GM18517 (cell line): ENCODE results near the gene TNS1.

Source experiments
- ATAC-seq: cut with Tn5 transposase; IDR thresholded peaks from one replicate; pipeline ENCODE4 v1.9.1; 2021; ENCODE audit warnings: mild to moderate bottlenecking, moderate library complexity; ENCODE audit not compliant: unreplicated experiment

Gene TNS1

DNA sequence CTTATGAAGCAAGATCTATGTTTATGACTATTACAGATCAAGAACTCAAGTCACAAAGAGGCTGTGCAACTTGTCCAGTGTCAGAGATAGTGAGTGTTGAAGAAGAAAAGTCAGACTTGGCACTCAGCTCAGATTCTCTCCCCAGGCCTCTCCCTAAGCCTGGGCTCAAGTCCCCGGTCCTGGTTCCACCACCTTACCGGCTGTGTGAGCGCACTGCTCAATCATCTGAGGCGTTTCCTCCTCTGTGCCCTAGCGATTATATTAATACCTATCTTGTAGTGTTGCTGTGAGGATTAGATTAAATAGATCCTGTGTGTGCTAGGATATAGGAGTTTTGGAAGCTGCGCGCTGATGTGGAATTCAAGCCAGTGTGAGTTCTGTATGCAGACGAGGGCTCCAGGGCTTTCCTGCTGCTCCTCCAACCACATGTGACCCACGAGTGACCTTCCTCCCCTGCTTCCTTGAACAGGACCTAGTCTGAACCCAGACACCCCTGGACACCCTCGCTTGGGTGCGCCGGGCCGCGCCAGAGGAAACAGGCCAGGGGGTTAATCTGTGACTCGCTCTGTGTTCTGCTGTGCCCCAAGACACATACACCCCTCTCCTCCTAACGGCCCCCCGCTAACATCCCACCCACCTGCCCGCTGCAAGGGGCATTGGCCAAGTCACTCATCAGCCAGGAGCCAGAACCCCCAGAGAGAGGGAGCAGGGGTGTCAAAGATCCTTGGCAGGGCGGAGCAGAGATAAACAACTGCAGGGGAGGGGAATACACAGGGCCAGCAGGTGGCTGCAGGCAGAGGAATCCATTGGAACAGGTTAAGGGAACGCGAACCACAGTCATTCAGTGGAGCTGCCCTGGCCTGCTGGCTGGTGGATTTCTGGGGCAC, 38.3 kb downstream of the TNS1 start:
- ATAC-seq: no peak

DNA sequence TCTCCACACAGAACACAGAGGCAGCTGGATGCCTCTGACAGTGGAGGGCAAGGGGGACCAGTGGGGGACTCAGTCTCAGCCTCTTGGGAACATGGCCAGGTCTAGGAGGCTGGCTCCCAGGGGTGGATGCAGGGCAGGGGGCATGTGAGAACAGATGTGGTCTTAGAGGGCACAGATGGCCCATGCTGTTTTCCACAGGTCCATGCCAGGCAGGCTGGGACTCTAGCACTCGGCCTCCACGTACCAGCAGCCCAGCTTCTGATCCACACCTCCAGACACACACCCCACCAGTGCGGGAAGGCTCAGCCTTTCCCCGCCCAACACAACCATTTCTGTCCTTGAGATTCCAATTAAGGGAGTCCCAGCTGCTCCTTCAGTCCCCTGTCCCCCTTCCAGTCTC, 42.4 kb downstream of the TNS1 start:
- no peak for ATAC-seq

DNA sequence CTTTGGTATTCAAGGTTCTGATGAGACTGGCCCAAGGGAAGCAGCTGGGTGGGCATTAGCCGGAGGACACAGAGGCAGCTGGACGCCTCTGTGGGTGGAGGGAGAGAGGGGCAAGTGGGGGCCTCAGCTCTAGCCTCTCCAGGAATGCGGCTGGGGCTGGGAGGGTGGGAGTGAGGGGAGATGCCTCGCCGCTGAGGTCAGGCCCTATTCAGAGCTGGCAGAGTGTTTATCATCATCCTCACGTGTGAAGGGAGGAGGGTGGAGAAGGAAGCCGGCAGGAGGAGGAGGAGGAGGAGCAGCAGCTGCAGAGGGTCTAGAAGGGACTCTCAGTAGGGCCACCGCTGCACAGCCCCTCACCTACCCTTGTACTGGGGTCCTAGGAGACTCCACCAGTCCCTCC, 43.1 kb downstream of the TNS1 start:
- ATAC-seq: no peak

DNA sequence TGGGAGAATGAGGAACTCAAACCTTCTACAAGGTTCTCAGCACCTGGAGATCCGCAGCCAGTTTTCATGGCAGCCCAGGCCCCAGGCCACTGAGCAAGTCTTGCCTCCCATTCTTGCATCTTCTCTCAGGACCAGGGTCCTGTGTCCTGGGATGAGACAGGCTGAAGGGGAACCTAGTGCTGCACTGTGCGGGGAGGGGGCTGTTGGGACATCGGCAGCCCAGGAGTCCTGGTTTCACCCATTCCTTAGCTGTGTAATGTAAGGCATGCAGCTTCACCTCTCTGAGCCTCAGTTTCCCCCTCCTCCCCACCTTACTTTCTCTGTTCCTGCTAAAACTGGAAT, 43.9 kb downstream of the TNS1 start:
- ATAC-seq: no peak

DNA sequence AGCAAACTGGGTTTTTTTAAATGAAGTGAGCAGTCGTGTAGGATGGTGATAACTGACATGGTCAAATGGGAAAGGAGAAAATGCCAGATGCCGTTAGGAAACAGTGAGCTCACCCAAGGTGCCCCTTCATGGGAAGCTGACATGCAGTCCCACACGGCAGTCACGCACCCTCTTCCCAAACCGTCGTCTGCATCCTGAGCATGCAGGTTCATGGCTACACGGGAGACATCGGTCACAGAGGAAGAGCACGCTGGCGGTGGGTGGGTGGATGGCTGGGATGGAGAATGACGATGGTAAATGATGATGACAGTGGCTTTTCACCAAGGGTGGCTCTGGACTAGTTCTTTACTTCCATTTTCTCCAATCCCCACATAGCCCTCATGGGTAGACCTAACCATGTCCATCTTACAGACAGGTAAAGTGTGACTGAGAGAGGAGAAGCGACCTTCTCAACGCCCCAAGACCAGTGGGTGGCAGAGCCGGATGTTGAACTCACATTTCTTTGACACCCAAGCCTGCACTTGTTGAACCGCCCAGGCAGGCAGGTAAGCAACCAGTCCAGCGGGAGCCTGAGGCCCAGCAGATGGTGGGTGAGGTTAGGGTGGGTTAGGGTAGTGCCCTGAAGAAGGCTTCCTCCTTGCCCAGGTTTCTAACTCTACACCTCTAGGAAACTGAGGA, 44.5 kb downstream of the TNS1 start:
- ATAC-seq: no peak

DNA sequence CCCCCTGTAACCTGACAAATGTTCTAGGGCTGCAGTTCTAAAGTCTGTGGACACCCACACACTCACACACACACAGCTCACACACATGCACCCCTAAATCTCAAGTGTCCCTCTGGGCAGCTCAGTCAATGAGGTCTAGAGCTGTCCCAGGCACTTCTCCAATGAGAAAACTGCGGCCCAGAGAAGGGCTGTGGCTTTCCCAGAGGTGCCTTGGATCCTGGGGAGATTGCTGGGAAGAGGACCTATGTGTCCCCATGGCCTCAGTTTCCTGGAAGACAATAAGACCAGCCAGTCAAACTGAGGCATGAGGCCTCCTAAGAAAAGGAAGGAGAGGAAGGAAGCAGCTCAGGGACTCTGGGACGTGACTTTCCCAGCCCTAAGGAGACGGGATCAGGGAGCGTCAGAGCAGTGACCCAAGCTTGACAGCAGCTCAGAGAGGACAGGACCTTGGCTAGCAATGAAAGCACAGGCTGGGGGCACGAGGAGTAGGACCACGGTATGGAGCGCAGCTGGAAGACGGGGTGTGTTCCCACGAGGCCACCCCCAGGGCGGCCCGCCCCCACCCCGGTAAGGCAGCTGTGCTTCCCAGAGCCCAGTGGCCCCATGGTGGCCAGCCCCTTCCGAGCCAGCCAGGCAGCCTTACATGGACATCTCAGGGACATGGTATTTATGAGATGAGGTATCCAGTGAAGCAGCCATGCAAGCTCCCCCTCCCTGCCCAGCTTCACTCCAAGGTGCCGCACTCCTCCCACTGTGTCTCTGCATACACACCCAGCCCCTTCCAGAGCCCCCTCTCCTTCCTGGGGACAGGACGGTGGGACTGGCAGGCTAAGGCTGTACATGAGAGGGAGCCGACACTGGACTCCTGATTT, 46.0 kb downstream of the TNS1 start:
- ATAC-seq: no peak

DNA sequence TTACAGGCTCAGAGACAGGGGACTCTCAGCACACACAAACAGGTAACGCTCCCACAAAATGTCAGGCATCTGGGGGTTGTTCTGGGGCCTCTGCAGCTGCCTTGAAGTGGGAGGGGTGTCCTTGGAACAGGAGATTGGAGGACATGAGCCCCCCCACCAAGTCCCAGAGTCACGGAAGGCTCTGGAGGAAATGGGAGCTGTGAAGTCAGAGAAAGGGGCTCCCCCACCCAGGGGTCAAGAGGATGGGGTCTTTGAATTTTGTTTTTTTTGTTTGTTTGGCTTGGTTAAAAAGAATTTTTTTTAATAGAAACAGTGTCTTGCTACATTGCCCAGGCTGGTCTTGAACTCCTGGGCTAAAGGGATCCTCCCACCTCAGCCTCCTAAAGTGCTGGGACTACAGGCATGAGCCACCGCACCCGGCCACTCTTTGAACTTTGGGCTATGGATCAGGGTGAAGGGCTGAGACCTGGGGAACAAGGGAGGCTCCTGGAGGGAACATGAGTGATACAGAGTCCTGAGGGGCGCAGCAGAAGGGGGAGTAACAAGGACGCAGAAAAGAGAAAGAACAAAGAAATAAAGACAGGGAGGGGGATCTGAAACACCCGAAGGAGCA, 46.8 kb downstream of the TNS1 start:
- ATAC-seq: no peak

DNA sequence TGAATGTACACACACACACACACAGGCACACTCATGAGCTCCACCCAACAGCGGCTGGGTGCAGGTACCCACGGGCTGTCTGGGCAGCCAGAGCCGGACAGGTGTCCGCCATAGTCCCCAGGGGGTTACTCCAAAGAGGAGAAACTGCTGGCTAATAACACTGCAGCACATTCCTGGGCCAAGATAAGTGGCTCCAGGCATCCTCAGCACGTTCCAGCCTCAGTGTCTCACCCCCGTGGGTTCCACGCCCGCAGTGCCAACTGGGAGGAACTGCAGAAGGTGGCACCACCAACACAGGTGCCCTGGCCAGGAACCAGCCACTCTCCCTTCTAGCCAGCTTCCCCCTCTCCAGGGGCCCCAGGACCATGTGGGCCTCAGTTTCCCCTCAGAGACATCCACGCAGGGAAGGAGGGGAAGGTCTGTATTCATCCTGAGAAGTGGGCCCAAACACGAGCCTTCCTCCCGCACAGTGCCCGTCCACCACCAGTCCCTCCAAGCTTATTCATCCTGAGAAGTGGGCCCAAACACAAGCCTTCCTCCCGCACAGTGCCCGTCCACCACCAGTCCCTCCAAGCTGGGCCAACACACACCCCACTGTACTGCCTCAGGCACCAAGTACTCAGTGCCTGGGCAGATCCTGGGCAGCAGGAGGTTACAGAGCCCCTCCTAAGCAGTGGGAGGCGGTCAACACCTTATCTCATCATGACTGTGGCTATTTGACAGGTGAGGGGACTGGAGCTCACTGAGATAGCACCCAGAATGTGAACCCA, 47.6 kb downstream of the TNS1 start:
- no peak for ATAC-seq

DNA sequence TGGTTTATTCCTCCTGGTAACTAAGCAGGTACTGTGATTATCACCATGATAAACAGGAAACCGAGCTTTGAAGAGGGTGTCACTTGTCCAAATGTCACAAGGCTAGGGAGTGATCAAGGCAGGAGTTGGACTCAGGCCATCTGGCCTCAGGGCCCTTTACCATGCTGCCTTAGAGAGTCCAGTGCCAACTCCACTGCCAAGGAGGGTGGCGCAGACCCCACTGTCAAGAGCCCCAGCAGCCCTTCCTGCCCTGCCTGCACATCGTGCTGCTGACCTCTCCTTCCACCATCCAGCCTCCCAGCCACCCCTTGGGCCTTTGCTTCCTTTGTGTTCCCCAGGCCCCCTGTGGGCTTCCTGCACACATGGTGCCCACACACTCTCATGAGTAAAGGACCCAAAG, 48.3 kb downstream of the TNS1 start:
- no peak for ATAC-seq

DNA sequence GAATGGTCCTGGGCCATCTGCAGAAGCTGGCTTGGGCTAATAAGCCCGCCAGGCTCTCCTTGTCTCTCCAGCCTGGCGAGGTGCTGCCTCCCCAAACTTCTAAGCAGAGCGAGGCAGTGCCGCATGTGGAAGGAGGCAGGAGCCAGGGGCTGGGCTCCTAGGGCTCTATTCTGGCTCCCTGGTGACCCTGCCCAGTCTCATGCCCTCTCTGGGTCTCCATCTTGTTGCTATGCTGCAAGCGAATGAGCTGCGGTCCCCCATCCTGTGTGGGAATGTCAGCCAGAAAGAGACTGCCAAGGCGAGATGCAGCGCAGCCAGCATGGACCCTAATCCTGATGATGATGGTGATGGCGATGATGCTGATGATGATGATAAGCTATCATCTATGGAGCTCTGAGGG, 48.7 kb downstream of the TNS1 start:
- ATAC-seq: no peak

DNA sequence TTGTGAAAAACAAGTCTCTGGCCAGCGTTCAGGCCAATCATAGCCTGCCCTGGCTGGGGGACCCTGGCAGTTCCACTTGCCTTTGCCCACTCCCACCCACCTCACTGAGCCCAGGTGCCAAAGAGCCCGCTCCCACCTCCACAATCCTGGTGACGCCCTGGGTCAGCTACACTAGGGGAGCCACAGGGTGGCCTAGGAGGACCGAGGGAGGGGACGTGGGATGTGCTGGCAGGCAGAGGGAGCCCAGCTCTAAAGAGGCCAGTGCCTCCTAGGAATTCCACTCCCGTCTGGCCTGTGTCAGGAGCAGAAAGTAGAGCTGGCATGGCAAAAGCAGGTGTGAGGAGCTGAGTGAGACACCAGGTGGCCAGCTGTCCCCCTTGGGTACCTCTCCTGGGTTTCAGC, 49.3 kb downstream of the TNS1 start:
- no peak for ATAC-seq

DNA sequence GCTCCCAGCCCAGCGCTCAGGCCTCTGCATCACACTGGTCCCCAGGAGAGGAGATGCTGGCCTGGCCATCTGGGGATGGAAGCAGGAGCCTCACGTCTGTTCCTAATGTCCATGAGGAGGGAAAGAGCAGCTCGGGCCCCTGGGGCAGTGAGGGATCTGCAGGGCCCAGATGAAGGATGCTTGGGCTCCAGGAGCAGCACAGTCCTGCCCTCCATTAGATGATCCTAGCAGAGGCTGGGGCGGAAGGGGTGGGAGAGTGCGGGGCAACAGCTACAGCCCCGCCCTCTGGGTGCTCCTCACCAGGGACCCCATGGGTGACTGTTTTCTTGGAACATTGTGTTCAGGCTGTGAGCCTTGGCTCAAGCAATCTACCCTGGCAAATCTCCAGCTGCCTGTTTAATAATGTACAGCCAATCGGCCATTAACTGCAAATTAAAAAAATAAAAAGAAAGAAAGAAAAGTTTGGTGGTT, 49.7 kb downstream of the TNS1 start:
- no peak for ATAC-seq

DNA sequence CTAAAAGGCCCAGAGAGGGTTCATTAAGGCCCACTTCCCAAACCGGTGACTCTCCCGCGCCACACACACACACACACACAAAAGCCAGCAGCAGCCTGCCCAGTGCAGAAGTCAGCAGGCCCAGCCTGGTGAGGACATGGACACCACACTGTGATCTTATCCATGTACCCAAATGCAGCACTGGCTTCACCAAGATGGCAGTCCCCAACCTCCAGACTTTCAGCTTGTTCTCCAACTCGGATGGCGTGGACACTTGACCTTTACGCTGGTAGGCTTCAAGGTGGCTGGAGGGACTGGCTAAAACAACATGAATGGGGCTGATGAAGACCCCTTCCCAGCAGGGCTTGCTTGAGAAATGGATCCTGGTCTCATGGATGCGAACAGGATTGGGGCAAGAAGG, 50.4 kb downstream of the TNS1 start:
- ATAC-seq: no peak

DNA sequence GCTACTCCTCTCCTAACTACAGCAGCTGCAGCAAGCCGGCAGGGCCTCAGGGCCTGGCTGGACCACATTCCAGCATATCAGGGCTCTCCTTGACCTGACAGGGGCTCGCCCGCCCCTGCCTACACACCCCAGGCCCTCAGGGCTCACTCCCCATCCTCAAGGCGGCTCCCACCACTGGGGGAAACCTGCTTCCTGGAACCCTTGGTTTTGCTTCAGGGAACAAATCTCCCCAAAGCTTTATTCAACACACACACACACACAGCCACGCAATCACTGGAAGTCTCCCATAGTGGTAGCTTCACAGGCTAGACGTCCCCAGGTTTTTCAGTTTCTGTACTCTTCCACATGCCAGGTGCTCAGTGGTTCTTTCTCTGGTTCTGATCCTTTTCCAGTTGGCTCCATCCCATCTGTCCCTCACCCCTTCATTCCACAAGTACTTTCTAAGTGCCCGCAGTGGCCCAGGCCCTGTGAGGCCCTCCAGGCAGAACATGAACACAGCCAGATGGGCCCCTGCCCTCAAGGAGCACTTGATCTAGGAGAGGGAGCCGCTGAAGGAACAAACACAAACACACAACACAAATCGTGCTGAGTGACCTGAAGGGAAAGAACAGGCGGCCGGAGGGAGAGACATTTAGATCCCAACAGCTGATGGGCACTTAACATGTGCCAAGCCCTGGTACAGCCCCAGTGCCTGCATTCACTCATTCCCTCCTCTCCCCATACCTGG, 51.1 kb downstream of the TNS1 start:
- no peak for ATAC-seq

DNA sequence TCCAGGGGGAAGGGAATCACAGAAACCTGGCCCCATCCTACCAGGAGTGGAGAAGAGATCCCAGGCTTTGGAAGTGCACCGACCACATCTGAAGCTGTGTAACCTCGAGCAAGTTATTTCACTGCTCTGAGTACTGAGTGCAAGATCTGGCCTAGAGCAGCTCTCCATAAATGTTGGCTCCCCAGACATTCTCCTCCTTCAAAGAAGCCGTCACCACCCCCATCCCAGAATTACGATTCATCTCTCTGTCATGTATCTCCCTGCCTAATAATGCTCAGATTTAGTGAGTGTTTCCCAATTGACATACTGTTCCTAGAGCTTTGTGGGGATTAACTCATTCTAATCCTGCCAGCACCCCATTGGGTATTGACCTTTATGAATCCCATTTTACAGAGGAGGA, 51.7 kb downstream of the TNS1 start:
- no peak for ATAC-seq

DNA sequence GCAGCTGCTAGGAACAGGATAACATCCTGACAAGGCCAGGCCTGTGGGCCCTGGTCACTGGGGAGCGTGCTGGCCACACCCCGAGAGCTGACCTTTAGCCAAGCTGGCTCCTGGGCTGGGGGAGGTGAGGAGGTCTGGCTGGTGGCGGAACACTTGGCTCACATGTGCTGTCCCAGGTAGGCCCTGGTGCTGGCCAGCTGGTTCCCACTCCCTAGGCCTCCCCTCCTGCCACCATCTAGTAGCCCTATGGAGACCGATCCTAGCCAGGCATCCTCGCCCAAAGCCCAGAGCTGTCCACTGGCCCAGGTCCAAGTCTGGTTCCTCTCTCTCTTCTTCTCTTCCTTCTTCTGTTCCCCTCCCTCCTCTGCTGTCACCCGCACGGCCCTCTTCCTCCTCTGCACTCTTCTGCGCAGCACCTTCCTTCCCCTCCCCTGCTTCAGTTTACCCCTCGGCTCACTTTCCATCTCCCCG, 52.4 kb downstream of the TNS1 start:
- ATAC-seq: no peak

DNA sequence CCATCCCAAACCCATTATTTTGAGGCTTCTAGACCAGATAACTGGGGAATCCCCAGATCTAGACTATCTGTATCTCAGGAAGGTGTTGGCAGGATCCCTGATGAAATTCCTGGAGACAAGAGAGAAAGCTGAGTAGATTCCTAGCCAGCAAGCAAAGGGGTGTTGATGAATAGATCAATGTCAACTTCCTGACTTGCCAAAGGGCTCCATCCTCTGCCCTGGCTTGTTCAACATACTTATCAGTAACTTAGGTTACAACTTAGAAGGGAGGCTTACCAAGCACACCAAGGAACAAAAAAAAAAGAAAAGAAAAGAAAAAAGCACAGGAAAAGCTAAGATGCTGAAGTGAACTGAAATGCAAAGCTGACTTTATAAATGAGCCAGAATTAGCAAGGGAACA, 53.3 kb downstream of the TNS1 start:
- ATAC-seq: no peak

DNA sequence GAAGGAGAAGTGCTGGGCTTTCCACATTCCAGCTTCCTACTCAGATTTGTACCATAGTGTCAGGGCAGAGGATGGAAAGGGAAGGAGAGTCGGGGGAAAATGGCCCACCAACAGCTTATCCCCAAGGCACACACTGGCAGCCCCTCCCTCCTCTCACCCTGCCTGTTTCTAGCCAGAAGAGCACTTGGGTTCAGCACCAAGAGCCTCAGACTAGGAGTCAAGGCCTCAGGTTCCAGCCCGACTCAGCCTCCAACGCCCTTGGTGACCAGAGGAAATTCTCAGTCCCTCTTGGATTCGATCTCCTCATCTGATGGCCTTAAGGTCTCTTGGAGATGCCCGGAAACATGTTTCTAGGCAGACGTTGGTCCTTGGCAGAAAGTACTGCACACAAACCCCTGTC, 53.9 kb downstream of the TNS1 start:
- no peak for ATAC-seq

DNA sequence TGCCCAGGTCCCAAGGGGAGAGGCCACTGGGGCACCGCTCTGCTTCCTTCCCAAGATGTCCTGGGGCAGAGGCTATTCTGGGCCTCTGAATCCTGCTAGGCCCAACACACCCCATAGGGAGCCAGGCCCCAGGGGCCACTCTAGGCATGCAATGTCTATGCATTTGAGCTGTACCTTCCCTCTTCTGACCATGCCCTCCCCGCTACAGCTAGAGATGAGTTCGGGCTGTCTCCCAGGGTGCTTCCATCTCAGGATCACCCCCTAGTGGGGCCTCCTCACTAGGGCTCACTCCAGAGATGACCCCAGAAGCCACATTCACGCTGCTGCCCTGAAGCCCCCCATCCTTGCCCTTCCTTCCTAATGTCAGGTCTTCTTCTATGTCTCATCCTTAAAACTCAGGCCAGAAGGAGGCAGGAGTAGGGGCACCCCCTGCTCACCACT, 54.4 kb downstream of the TNS1 start:
- no peak for ATAC-seq
